Breast epithelium (tissue), 3 donors: ENCODE data around the gene RNF41.

Source experiments
- CTCF ChIP-seq, 3 donors: fragments of 450-650 bp; IDR thresholded peaks; one replicate each; pipeline ENCODE4 v1.5.1; 2016 to 2017; ENCODE audit warnings: antibody characterized with exemption in 3 of 3, mild to moderate bottlenecking in 3 of 3, moderate library complexity in 3 of 3
- POLR2AphosphoS5 ChIP-seq, 3 donors: sonication (generic); formaldehyde crosslinking; IDR thresholded peaks; one replicate each; pipeline ENCODE4 v1.6.1; 2017; ENCODE audit warnings: antibody characterized with exemption in 3 of 3

- no peak for TF ChIP-seq CTCF (IDR thresholded peaks at IDR 0.05)
- no peak for TF ChIP-seq POLR2AphosphoS5 (IDR thresholded peaks at IDR 0.05)
Observed at GRCh38 chr12:56236985-56237384, 15.3 kb upstream of the RNF41 start.
